ENCODE results near the gene EYA2.

Gene EYA2

DNA sequence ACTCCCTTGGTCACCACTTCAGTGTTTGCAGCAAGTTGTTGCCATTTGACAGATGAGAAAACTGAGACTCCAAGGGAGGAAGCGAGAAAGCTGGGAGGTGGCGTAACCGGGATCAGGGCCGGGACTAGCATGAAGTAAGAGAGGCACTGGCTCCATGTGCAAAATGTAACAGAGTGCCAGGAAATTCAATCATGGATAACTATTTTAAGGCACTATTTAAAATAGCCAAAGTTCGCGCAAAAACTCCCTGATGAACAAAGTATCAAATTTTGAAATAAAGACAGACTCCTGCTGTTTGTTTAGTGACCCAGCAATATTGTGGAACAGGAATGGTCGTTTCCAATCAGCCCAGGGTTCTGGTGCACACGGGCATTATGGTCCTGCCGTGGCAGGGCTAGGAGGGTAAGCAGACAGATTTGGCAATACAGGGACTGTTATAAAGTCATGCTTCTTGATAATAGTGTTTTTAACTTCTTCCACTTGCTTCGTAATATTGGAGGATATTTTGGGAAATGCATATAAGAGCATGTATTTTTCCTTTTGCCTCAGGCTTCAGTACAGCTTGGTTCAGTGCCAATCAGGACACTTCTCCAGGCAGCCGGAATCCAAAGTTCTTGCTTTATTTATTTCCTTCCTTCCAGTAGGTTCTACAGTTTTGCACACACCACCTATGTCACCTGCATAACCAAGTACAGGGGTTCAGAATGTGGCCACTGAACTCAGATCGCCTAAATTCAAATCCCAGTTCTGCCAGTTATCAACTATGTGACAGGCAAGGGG lies 141.6 kb downstream of the EYA2 start:
- DNase-seq (ENCODE audit: low read depth): no peak

DNA sequence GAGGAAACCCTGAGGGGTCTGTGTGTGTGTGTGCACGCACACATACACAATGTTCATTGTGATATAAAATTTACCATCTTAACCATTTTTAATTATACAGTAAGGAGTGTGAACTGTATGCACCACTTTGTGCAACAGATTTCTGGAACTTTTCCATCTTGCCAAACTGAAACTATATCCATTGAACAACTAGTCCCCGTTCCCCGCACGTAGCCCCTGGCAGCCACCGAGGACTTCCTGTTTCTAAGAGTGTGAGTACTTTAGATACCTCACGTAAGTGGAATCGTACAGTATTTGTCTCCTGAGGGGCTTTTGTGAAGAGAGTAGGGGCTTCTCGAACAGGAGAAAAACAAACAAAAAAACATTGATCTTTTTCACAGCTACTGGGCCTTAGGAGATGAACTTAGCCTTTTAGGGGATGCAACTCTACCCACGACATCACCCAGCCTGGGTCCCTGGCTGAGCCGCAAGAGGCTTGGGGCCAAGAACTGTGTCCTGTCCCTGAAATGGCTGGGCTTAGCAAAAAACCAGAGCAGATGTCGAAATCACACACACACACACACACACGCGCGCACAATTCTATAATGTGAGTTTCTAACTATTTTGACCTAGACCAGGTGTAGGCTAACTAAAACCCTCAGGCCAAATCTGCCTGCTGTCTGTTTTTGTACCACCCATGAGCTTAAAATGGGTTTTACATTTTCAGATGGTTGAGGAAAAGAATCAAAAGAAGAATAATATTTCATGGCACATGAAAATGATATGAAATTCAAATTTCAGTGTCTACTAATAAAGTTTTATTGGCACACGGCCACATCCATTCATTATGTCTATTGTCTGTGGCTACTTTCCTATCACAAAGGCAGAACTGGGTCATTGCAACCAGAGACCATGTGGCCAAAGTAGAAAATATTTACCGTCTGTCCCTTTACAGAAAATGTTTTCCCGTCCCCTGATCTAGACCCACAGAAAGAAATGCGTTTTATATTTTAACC lies 144.2 kb downstream of the EYA2 start:
- DNase-seq (ENCODE audit: low read depth): no peak

DNA sequence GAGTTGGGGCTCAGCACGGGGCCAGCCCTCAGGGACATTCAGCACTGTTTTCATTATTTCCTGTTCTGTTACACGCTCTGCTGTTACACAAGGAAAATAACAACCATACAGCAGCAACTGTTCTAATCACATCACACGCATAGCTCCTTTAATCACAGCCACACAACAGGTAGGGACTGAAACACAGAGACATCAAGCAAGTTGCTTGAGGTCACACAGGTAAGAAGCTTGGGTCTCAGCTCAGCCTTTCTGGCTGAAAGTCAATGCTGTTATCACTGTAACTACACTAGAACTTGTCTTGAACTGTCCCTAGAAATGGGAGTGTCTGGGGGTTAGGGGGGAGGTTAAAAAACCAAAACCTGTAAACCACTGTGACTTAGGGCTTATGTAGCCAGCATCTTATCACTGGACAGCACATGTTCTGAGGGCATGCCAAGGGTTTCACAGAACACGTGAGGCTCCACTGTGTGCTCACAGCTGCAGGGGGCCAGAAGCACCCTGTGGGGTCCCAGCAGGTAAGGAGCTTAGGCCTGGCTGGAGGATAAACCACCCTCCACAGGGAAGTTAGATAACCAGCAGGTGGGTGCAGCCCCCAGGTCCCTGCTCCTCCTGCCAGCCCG lies 146.0 kb downstream of the EYA2 start:
- no peak for DNase-seq (ENCODE audit: low read depth)

DNA sequence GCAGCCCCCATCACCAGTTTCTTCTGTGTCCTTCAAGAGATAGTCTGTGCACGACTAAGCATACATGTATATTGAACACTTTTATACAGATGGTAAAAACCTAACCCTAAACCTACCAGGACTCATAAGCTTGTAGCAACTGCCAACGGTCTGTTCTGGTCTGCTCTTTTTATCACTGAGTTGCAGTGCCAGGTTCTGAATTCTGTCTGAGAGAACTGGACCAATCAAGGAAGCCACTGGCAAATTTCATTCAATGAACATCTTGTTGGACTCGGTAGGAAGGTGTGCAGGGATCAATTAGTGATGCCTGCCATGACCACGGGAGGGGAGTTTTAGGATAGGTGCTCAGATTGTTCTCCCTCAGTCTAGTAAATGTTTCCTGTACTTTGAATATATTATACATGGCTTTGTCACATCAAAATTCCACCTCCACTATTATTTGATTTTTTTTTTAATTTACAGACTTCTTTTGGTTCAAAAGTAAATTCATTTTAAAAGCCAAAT lies 146.8 kb downstream of the EYA2 start:
- DNase-seq (ENCODE audit: low read depth): no peak

DNA sequence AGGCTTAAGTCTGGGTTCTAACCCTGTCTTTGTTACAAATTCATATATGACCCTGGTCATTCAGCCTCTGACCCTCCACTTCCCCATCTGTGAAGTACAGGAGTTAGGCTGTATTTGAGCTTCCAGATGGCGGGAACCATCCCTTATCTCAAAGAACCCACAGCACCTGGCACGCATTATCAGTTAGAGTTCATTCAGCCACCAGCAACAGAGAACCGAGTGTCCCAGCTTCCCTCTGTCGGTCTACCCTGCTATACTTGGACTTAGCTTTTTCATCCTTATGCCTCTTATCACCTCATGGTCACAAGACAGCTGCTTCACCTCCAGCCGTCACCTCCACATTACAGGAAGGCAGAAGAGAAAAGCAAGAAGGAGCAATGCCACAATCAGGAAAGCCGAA lies 147.8 kb downstream of the EYA2 start:
- DNase-seq (ENCODE audit: low read depth): no peak

DNA sequence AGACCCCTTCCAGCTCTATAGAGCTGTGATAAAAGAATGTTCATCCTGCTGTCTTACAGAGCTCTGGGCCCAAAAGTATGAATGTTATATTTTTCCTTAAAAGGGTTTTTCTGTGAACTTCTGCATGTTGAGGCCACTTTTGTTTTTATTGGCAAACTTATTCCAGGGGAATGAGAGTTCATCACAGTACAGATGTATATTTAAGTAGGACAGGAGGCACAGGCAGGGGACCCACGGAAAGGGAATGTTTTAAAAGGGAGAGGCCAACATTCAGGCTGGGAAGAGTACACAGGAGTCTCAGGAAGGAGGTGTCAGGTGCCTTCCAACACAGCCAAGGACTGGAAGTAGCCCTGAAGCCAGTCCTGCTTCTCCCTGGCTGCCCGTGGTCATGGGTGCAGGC lies 148.4 kb downstream of the EYA2 start:
- DNase-seq (ENCODE audit: low read depth): no peak

DNA sequence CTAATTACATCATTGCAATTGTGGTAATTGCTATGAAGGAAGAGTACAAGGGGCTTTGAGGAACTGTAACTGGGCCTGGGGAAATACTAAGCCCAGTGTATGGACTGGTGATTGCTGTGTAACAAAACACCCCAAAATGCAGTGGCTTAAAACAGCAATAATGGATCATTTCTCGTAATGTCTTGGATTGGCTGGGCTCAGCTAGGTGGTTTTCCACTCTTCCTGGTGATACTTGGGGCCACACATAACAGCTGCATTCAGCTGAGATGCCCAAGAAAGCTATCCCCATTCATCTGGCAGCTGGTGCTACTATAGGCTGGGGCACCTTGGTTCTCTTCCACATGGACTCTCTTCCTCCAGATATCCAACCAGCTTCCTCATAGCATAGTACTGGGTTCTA lies 150.3 kb downstream of the EYA2 start:
- no peak for DNase-seq (ENCODE audit: low read depth)

DNA sequence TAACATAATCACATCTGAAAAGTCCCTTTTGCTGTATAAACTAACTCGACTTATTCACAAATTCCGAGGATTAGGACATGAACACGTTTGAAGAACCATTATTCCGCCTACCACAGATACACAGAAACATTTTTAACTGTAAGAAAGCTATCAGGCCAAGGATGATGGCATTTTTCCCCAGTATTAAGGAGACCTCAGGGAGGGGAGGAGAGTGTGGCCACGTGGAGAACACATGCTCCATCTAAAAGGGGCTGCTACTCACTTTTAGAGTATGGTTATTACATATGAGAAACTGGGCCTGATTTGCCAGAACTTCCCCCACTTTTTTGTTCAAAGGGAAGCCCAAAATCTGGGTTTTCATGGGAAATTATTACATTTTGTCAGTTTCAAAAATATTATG lies 153.4 kb downstream of the EYA2 start:
- DNase-seq (ENCODE audit: low read depth): no peak

DNA sequence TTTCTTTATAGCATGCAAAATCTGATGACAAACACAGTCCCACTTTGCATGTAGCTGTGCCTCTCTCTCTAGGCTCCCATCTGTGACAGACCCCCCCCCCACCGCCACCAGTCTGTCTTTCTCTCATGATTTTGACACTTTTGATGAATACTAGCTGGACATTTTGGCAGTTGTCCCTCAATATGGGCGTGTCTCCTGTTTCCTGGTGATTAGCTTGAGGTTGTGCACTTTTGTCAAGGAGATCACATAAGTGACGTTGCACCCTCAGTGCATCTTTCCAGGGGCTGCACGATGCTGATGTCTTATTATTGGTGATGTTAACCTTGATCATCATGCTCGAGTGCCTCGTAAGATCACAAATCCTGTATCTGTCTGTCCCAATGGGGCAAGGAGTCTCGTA lies 155.1 kb downstream of the EYA2 start:
- DNase-seq (ENCODE audit: low read depth): no peak

DNA sequence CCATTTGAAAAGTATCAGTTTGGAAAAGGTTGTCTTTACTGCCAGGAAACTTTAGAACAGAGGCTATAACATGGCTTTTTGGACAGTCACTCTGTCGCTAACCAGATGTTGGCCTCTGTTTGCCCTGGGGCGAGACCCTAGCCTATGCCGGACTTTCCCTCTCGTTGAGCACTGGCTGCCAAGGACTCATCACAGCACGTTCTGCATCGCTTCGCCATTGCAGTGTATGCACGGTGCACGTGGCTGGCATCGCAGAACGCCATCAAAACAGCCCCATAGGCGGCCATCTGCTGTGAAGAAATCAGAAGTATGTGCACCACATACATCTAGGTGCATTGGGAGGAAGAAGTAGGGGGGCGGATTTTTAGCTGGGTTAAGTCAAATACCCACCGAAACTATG lies 156.4 kb downstream of the EYA2 start:
- no peak for DNase-seq (ENCODE audit: low read depth)

DNA sequence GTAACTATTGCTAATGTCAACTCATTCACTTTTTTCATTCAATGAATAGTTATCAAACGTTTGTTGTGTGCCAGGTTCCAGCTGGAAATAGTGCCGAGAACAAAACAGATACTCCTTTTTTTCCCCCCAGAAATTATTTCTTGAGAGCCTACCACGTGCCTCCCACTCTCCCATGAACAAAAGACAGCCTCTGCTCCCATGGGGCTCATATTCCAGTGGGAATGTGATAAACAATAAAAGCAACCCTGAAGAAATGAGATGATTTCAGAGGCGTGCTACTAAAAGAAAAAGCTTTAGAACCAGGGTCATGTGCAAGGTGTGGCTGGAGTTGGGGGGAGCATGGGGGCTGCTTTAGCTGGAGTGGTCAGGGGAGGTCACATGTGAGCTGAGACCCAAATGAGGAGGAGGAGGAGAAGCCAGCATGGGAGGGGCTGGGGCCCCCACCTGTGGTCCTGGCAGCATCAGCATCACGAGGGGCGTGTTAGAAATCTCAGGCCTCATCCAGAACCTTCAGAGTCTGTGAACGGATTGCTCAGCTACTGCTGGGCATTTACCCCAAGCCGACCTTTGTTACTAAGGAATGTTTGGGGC lies 157.4 kb downstream of the EYA2 start:
- DNase-seq (ENCODE audit: low read depth): no peak

DNA sequence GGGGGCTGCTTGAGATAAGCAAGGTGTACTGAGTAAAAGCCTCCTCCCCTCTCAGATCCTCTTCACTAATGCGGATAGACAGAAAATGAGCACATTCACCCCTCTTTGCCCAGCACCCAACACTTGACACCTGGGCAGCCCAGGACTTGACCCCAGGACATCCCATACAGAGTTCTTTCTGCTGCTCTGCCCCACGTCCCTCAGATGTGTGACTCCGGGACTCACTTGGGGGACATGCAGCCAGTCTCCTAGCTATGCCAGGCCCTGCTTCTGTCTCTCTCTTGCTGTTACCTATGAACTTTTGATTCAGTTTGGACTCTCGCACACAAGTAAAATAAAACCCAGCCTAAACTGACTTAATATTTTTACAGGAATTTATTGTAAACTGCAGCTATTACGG lies 159.9 kb downstream of the EYA2 start:
- no peak for DNase-seq (ENCODE audit: low read depth)

DNA sequence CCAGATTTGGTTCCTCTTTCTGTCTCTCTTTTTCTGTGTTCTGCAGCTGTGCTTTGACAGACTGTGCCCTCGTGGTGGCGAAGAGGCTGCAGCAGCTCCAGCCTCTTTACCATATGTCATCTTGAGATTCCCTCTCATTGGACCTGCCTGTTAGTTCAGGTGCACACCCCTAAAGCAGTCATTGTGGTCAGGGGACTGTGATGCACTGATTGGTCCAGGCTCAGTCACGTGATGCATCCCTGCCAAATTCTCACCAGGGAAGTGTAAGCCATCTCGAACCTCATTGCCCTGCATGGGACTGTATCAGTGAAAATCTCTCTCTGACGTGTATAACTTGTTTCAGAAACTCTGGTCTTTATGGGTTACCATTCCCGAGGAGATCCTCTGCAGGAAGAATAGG lies 160.3 kb downstream of the EYA2 start:
- DNase-seq (ENCODE audit: low read depth): no peak

DNA sequence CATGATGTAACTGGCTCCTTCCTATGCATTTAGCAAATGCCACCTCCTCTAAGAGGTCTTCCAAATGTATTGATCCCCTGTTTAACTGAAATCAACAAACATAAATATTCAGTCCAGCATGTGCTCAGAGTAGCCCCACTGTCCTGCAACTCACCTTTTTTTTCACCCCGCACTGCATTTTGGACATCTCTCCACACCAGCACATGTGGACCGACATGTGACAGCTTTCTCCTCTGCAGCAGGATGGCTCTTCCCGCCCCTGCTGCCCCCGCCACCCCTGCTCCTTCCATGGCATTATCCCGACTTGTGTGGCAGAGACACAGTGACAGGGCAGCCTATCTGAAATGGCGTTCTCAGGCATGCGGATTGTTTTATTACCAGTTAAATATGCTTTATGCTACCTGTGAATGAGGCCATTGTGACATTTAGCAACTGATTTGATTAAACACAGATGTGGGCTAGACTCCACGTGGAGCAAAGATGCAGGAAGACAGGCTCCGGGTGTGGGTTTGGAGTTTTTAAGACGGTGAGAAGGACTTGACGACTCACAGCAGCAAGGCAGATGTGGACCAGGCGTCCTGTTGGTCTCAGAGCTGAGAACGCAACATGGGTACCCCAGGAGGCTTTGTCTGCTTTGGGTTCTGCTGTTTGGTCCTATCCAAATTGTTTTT lies 161.2 kb downstream of the EYA2 start:
- DNase-seq (ENCODE audit: low read depth): no peak

DNA sequence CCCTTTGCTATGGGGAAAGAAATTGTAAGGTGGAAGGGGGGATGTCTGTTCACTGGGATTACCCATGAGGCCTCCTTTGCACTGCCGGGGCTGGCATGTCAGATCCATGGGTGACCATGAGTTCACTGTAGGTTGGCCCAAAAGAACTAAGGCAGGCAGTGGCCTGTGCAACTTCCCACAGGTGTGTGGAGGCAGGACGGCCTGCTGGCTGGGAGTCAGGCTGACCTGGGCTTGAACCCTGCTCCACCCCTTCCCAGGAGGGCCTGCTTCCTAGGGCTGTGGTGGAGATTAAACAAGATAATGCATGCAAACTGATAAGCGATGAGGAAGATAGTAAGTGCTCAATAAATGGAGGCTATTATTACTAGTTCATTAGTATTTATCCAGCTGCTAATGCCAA lies 163.0 kb downstream of the EYA2 start:
- DNase-seq (ENCODE audit: low read depth): no peak

DNA sequence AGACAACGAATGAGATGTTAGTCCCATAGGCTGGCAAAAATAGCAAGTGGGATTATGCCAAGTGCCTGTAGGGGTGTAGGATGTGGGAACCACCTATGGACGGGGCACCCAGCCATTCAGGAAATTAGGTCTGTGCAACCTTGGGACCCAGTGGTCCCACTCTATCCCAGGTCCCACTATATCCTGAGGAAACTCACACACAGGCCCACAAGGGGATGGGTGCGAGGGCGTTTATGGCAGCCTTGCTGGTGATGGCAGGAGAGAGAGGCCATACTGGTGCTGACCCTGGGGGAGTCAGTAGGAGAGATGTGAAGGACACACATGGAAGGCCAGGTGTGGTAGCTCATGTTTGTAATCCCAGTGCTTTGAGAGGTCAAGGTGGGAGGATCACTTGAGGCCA lies 163.6 kb downstream of the EYA2 start:
- no peak for DNase-seq (ENCODE audit: low read depth)

DNA sequence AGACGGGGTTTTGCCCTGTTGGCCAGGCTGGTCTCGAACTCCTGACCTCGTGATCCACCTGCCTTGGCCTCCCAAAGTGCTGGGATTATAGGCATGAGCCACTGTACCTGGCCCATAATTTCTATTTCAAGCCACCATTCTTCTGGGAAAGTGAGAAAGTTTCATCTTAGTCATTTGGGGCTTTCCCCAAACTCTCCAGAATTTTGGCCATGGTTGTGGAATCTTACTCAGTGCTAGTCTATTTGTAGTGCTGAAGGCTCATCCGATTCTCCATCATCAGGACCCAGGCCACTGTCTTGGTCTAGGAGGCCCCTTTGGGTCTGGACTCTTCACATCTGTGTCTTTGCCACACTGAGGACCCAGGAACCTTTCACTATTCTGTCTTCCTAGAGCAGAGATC lies 164.9 kb downstream of the EYA2 start:
- DNase-seq (ENCODE audit: low read depth): no peak

DNA sequence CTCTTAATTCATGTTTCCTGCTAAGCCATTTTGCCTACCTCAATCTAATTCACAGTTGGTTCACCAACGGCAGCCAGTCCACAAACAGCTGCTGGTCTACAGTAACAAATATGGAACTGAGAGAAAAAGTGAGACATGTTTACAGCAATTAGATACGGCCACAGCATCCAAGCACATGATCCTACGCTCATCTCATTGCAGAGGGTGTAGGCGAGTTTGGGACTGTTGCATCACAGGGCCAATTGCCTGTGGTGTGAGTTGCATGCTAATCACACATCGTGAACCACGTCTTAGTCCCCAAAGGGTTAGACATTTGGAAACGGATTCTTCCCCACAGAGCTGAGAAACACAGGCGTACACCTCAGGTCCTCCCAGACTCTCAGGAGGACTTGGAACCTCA lies 166.9 kb downstream of the EYA2 start:
- DNase-seq (ENCODE audit: low read depth): no peak

DNA sequence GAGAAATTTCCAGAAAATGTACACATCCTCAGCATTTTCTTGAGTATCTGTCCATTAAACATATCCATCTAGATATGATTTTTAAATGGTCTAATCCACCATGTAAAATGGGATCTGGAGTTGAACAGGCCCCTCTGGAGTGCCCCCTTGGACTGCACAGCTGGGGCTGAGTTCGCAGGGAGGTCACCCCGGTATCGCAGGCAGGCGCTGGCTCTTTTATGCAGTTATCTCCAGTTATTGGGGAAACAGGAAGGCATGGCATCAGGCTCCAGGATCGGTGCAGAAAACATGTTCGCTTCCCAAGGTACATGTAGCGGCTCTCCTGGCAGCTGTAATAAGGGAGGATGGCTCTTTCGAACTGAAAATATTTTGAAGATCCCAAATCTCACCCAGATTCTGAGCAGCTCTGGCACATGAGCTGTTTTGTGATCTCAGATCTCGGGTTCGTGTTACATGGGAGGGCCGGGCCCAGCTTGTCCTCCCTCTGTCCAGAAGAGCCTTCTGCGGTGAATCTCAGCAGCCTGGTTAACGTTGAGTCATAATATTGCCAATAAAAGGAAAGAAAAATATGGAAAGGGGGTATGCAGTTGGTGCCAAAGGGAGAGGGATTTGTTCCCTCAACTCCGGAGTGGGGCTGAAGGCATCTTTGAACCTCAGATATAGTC lies 167.7 kb downstream of the EYA2 start:
- no peak for DNase-seq (ENCODE audit: low read depth)

DNA sequence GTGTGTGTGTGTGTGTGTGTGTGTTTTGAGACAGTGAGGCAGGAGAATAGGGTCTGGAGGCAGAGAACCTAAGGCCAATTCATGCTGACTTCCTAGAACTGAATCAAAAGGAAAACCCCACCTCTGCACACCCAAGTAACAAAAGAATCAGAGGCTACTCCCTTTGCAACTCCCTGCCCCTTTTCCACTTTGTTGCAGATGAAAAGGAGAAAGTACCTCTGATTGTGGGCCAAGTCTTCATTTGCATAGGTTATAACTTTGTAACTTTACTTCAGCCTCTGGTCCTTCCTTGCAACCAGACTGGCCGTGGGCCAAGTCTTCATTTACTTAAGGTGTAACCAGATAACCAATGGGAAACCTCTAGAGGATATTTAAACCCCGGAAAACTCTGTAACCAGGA lies 168.8 kb downstream of the EYA2 start:
- no peak for DNase-seq (ENCODE audit: low read depth)

DNA sequence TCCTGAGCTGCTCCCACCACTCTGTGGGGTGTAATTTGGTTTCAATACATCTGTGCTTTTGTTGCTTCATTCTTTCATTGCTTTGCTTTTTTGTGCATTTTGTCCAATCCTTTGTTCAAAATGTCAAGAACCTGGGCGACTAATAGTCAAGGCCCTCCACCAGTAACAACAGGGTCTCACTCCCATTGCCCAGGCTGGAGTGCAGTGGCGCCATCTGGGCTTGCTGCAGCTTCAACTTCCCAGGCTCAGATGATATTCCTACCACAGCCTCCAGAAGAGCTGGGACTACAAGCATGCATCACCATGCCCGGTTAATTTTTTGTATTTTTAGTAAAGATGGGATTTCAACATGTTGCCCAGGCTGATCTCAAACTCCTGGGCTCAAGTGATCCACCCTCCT lies 169.2 kb downstream of the EYA2 start:
- DNase-seq (ENCODE audit: low read depth): no peak
